Neural progenitor cell (in vitro differentiated cells): ENCODE measurements around the gene MYO15A.

Source experiments
- EZH2 ChIP-seq: fragments of 200-600 bp; sonication (generic); IDR thresholded peaks from 2 replicates; pipeline ENCODE4 v1.6.1; 2017; ENCODE audit warnings: antibody characterized with exemption, mild to moderate bottlenecking, moderate library complexity
- EZH2phosphoT487 ChIP-seq: fragments of 200-600 bp; sonication (generic); IDR thresholded peaks from 2 replicates; pipeline ENCODE4 v1.6.1; 2017; ENCODE audit warnings: antibody characterized with exemption
- TF ChIP-seq, protein P1 (sequence below): fragments of 200-600 bp; sonication (generic); IDR thresholded peaks from 2 replicates; pipeline ENCODE4 v1.5.1; 2017; ENCODE audit warnings: antibody characterized with exemption, mild to moderate bottlenecking

DNA sequence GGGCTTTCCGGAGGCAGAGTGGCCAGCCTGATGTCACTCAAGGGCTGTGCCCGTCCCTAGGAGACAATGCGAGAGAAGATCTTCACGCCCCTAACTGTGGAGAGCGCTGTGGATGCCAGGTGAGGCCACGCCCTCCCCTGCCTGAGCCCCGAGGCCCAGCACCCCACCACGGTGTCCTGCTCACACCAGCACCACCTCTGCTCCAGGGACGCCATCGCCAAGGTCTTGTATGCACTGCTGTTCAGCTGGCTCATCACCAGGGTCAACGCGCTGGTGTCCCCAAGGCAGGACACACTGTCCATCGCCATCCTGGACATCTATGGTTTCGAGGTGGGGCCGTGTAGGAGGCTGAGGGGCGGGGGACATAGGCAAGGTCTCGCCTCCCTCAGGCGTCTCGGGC, 27.8 kb downstream of the MYO15A start:
- no peak for TF ChIP-seq EZH2phosphoT487
- TF ChIP-seq, protein P1, sequence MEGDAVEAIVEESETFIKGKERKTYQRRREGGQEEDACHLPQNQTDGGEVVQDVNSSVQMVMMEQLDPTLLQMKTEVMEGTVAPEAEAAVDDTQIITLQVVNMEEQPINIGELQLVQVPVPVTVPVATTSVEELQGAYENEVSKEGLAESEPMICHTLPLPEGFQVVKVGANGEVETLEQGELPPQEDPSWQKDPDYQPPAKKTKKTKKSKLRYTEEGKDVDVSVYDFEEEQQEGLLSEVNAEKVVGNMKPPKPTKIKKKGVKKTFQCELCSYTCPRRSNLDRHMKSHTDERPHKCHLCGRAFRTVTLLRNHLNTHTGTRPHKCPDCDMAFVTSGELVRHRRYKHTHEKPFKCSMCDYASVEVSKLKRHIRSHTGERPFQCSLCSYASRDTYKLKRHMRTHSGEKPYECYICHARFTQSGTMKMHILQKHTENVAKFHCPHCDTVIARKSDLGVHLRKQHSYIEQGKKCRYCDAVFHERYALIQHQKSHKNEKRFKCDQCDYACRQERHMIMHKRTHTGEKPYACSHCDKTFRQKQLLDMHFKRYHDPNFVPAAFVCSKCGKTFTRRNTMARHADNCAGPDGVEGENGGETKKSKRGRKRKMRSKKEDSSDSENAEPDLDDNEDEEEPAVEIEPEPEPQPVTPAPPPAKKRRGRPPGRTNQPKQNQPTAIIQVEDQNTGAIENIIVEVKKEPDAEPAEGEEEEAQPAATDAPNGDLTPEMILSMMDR = no peak
- no peak for TF ChIP-seq EZH2
